GM18907 (cell line): ENCODE data around the gene JAM3.
"Not testable (repeated sequence)": the region's sequence is repeated elsewhere in the genome, so short reads cannot be mapped to it uniquely, and the experiment has no call there.

ENCODE experiments used
- ATAC-seq: cut with Tn5 transposase; IDR thresholded peaks from one replicate; pipeline ENCODE4 v1.9.1; 2021; ENCODE audit warnings: mild to moderate bottlenecking, moderate library complexity; ENCODE audit not compliant: unreplicated experiment

The JAM3 gene

GRCh38 chr11:134098566-134099184 is 29.8 kb downstream of the JAM3 start:
- ATAC-seq: no peak

GRCh38 chr11:134100171-134100570 is 31.3 kb downstream of the JAM3 start:
- ATAC-seq: no peak

GRCh38 chr11:134101282-134101681 is 32.4 kb downstream of the JAM3 start:
- ATAC-seq: no peak

GRCh38 chr11:134110252-134110815 is 41.5 kb downstream of the JAM3 start:
- no peak for ATAC-seq

- ATAC-seq: not testable (repeated sequence)
Measured at GRCh38 chr11:134113787-134114186, 44.9 kb downstream of the JAM3 start.

- ATAC-seq: no peak
Measured at GRCh38 chr11:134116210-134116609, 47.3 kb downstream of the JAM3 start.

GRCh38 chr11:134118006-134118405 is 49.1 kb downstream of the JAM3 start:
- no peak for ATAC-seq

- ATAC-seq: no peak
Measured at GRCh38 chr11:134119094-134119493, 50.2 kb downstream of the JAM3 start.

GRCh38 chr11:134120143-134120850 is 51.4 kb downstream of the JAM3 start:
- ATAC-seq: no peak

GRCh38 chr11:134120921-134121526 is 52.2 kb downstream of the JAM3 start:
- no peak for ATAC-seq

- no peak for ATAC-seq
Measured at GRCh38 chr11:134124660-134125451, 56.0 kb downstream of the JAM3 start.

- no peak for ATAC-seq
Measured at GRCh38 chr11:134125507-134125906, 56.6 kb downstream of the JAM3 start.

- ATAC-seq: no peak
Measured at GRCh38 chr11:134126217-134126822, 57.4 kb downstream of the JAM3 start.

- no peak for ATAC-seq
Measured at GRCh38 chr11:134131628-134132244, 62.9 kb downstream of the JAM3 start.

- ATAC-seq: no peak
Measured at GRCh38 chr11:134132808-134133207, 63.9 kb downstream of the JAM3 start.

GRCh38 chr11:134134167-134134566 is 65.3 kb downstream of the JAM3 start:
- ATAC-seq: no peak

- no peak for ATAC-seq
Measured at GRCh38 chr11:134138376-134138775, 69.5 kb downstream of the JAM3 start.

GRCh38 chr11:134139303-134139872 is 70.5 kb downstream of the JAM3 start:
- ATAC-seq: no peak

GRCh38 chr11:134139873-134140331 is 71.0 kb downstream of the JAM3 start:
- ATAC-seq: peak; percentile 61
